Measurements from ENCODE around the gene SF3A2.
A peak's percentile ranks its signal among the peaks of the same experiment; 100 is the strongest.

SF3A2 gene

GRCh38 chr19:2286402-2287140 lies 49.9 kb downstream of the SF3A2 start:
- no peak overlapping the region for H2AFZ ChIP-seq (ENCODE audit: low read length)
- H3K27me3 ChIP-seq (ENCODE audit: insufficient read depth, low read length, poor library complexity, severe bottlenecking), result no peaks in the 10 kb centered on the region
- no peaks in the 10 kb centered on the region for H3K9me2 ChIP-seq (replicated peaks; ENCODE audit: low read depth, low read length)
- TF ChIP-seq CTCF (conservative IDR thresholded peaks at IDR 0.05; ENCODE audit: low read length) (no peak), EZH2phosphoT487 (IDR thresholded peaks at IDR 0.05; ENCODE audit: borderline replicate concordance) (no peak)
- H3K79me2 ChIP-seq (ENCODE audit: insufficient read depth, low read length), result no peaks in the 10 kb centered on the region
- H3F3A ChIP-seq (ENCODE audit: low read depth), result no peaks in the 10 kb centered on the region
- H4K20me1 ChIP-seq (ENCODE audit: insufficient read depth, low read length, poor library complexity, severe bottlenecking), result no peaks in the 10 kb centered on the region
- no peak overlapping the region for H3K4me2 ChIP-seq (ENCODE audit: low read depth, low read length, poor library complexity, severe bottlenecking)
- no peak overlapping the region for H3K4me3 ChIP-seq (ENCODE audit: low read length, poor library complexity, severe bottlenecking)
- H3K36me3 ChIP-seq (ENCODE audit: insufficient read depth, low read length), result no peaks in the 10 kb centered on the region
- H3K4me1 ChIP-seq (ENCODE audit: insufficient read depth, low read length, poor library complexity, severe bottlenecking), result peaks cover 17% of the 10 kb centered on the region
- H3K9me3 ChIP-seq (ENCODE audit: insufficient read depth, low read depth, low read length), result no peaks in the 10 kb centered on the region
- no peak overlapping the region for H3K9ac ChIP-seq (ENCODE audit: low read depth, low read length, poor library complexity, severe bottlenecking)

- H3K9me2 ChIP-seq (replicated peaks; ENCODE audit: low read depth, low read length), result no peaks in the 10 kb centered on the region
- H3K4me1 ChIP-seq (ENCODE audit: insufficient read depth, low read length, poor library complexity, severe bottlenecking), result peaks cover 5% of the 10 kb centered on the region
- H3K9ac ChIP-seq (ENCODE audit: low read depth, low read length, poor library complexity, severe bottlenecking), result peak overlapping the region; percentile 26
- no peaks in the 10 kb centered on the region for H3K36me3 ChIP-seq (ENCODE audit: insufficient read depth, low read length)
- no peaks in the 10 kb centered on the region for H3F3A ChIP-seq (ENCODE audit: low read depth)
- no peak overlapping the region for H3K4me3 ChIP-seq (ENCODE audit: low read length, poor library complexity, severe bottlenecking)
- no peak overlapping the region for H3K4me2 ChIP-seq (ENCODE audit: low read depth, low read length, poor library complexity, severe bottlenecking)
- no peak overlapping the region for H2AFZ ChIP-seq (ENCODE audit: low read length)
- H3K9me3 ChIP-seq (ENCODE audit: insufficient read depth, low read depth, low read length), result no peaks in the 10 kb centered on the region
- TF ChIP-seq CTCF (conservative IDR thresholded peaks at IDR 0.05; ENCODE audit: low read length), result no peak
- TF ChIP-seq EZH2phosphoT487 (IDR thresholded peaks at IDR 0.05; ENCODE audit: borderline replicate concordance), result no peak
- H4K20me1 ChIP-seq (ENCODE audit: insufficient read depth, low read length, poor library complexity, severe bottlenecking), result no peaks in the 10 kb centered on the region
- no peaks in the 10 kb centered on the region for H3K27me3 ChIP-seq (ENCODE audit: insufficient read depth, low read length, poor library complexity, severe bottlenecking)
- no peaks in the 10 kb centered on the region for H3K79me2 ChIP-seq (ENCODE audit: insufficient read depth, low read length)
Observed at GRCh38 chr19:2287585-2288337, 51.1 kb downstream of the SF3A2 start.

- H3K4me3 ChIP-seq (ENCODE audit: low read length, poor library complexity, severe bottlenecking), result no peak overlapping the region
- no peaks in the 10 kb centered on the region for H3K36me3 ChIP-seq (ENCODE audit: insufficient read depth, low read length)
- H3K4me1 ChIP-seq (ENCODE audit: insufficient read depth, low read length, poor library complexity, severe bottlenecking), result peaks cover 5% of the 10 kb centered on the region
- TF ChIP-seq EZH2phosphoT487 (IDR thresholded peaks at IDR 0.05; ENCODE audit: borderline replicate concordance) (no peak), CTCF (conservative IDR thresholded peaks at IDR 0.05; ENCODE audit: low read length) (no peak)
- no peaks in the 10 kb centered on the region for H3K79me2 ChIP-seq (ENCODE audit: insufficient read depth, low read length)
- H3K9ac ChIP-seq (ENCODE audit: low read depth, low read length, poor library complexity, severe bottlenecking), result no peak overlapping the region
- H3K9me3 ChIP-seq (ENCODE audit: insufficient read depth, low read depth, low read length), result no peaks in the 10 kb centered on the region
- no peaks in the 10 kb centered on the region for H3F3A ChIP-seq (ENCODE audit: low read depth)
- H3K4me2 ChIP-seq (ENCODE audit: low read depth, low read length, poor library complexity, severe bottlenecking), result no peak overlapping the region
- no peaks in the 10 kb centered on the region for H4K20me1 ChIP-seq (ENCODE audit: insufficient read depth, low read length, poor library complexity, severe bottlenecking)
- H2AFZ ChIP-seq (ENCODE audit: low read length), result no peak overlapping the region
- no peaks in the 10 kb centered on the region for H3K9me2 ChIP-seq (replicated peaks; ENCODE audit: low read depth, low read length)
- no peaks in the 10 kb centered on the region for H3K27me3 ChIP-seq (ENCODE audit: insufficient read depth, low read length, poor library complexity, severe bottlenecking)
Observed at GRCh38 chr19:2288338-2288817, 51.8 kb downstream of the SF3A2 start.
